ENCODE data around the gene SUCLG2. TPM values are rescaled to one million over a fixed set of nuclear protein-coding genes. Genes with fewer than 3 reads are reported as not detected.

The SUCLG2 gene
- total and polyA plus RNA-seq, 2 experiments from 2014 or later, result 49.9 TPM

DNA sequence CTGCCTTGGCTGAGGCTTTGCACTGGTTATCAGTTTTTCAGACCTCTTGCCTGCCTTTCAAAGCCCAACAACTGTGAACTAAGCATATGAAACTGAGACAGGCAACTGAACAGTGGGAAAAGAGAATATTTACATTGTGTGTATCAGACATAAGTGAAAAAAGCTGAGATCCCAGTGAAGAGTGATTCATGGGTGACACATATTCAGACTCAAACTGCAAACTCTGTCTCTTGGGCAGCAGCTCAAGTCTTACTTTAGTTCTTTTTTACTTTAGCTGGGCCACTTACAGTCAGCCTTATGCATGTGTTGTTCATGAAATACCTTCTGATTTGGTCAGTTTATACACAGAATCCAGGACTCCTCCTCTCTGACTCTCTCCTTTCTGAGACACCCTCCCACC lies 19.2 kb downstream of the SUCLG2 start:
- H3K4me3 ChIP-seq, result peak overlapping the region; percentile 44
- H4K20me1 ChIP-seq (ENCODE audit: insufficient read depth), result no peaks in the 10 kb centered on the region
- H3K9me3 ChIP-seq (ENCODE audit: low read depth), result no peaks in the 10 kb centered on the region
- no peaks in the 10 kb centered on the region for H3K9me2 ChIP-seq (ENCODE audit: insufficient read depth)
- peaks cover 25% of the 10 kb centered on the region for H3F3A ChIP-seq (ENCODE audit: insufficient read depth)
- in situ Hi-C loops (cut with MboI), result no loop called here
- peak; percentile 93 for DNase-seq
- peak overlapping the region; percentile 92 for H3K27ac ChIP-seq
- peaks cover 26% of the 10 kb centered on the region for H3K4me1 ChIP-seq (ENCODE audit: insufficient read depth)
- H2AFZ ChIP-seq, result peak overlapping the region; percentile 6; the same call in 1 of the 2 replicates
- peak overlapping the region; percentile 65 for H3K9ac ChIP-seq
- TF ChIP-seq EZH2 (IDR thresholded peaks at IDR 0.05; ENCODE audit: insufficient read depth, poor library complexity, severe bottlenecking), result no peak
- no peak for TF ChIP-seq EZH2phosphoT487 (IDR thresholded peaks at IDR 0.05; ENCODE audit: insufficient read depth, low read depth)
- H3K27me3 ChIP-seq (replicated peaks; ENCODE audit: insufficient read depth), result no peaks in the 10 kb centered on the region
- peak overlapping the region; percentile 79 for H3K4me2 ChIP-seq (ENCODE audit: unreplicated experiment)
- H3K79me2 ChIP-seq (ENCODE audit: insufficient read depth), result peaks cover 90% of the 10 kb centered on the region
- no peaks in the 10 kb centered on the region for H3K36me3 ChIP-seq (ENCODE audit: low read depth)

GRCh38 chr3:67630666-67631362 lies 23.6 kb downstream of the SUCLG2 start:
- Histone ChIP-seq H2AFZ (no peak overlapping the region), H3K9ac (no peak overlapping the region), H3K36me3 (ENCODE audit: low read depth) (no peaks in the 10 kb centered on the region), H3K9me3 (ENCODE audit: low read depth) (no peaks in the 10 kb centered on the region), H3K9me2 (ENCODE audit: insufficient read depth) (no peaks in the 10 kb centered on the region), H3K27ac (no peak overlapping the region), H3K4me2 (ENCODE audit: unreplicated experiment) (no peak overlapping the region), H3K27me3 (replicated peaks; ENCODE audit: insufficient read depth) (no peaks in the 10 kb centered on the region), H3F3A (ENCODE audit: insufficient read depth) (peaks cover 17% of the 10 kb centered on the region), H3K4me1 (ENCODE audit: insufficient read depth) (peaks cover 14% of the 10 kb centered on the region), H3K79me2 (ENCODE audit: insufficient read depth) (peaks cover 89% of the 10 kb centered on the region), H3K4me3 (no peak overlapping the region), H4K20me1 (ENCODE audit: insufficient read depth) (no peaks in the 10 kb centered on the region)
- TF ChIP-seq EZH2phosphoT487 (IDR thresholded peaks at IDR 0.05; ENCODE audit: insufficient read depth, low read depth) (no peak), EZH2 (IDR thresholded peaks at IDR 0.05; ENCODE audit: insufficient read depth, poor library complexity, severe bottlenecking) (no peak)
- 79 to 81% methylated on average over 6 of the region's 6 CpGs for WGBS, 2 experiments (ENCODE audit: low coverage in 1 of 2, low lambda C conversion rate in 2 of 2, missing lambda C conversion rate in 2 of 2)
- in situ Hi-C loops (cut with MboI), result no loop called here
- no peak for DNase-seq

DNA sequence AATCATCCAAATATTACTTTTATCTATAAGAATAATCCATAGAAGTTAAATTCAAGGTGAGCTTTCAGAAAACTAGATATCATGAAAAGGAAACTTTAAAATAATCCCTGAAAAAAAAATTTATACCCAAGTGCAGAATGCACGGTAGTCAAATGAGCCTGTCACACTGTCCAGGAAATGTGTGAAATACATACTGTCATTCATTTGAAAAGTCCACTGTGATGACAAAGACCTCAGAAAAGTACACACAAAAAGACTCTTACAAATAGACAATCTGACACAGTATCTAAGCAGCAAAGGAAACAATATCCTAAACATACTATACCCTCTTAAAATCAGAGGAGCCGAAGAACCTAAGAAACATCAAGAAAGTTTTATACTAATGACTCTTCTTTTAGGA lies 29.7 kb downstream of the SUCLG2 start:
- 97 to 99% methylated on average over 2 of the region's 2 CpGs for WGBS, 2 experiments (ENCODE audit: low coverage in 1 of 2, low lambda C conversion rate in 2 of 2, missing lambda C conversion rate in 2 of 2)
- no peak overlapping the region for H2AFZ ChIP-seq

GRCh38 chr3:67624078-67624477 lies 30.3 kb downstream of the SUCLG2 start:
- Histone ChIP-seq H3K27me3 (replicated peaks; ENCODE audit: insufficient read depth) (no peaks in the 10 kb centered on the region), H3K36me3 (ENCODE audit: low read depth) (no peaks in the 10 kb centered on the region), H3F3A (ENCODE audit: insufficient read depth) (no peaks in the 10 kb centered on the region), H3K9me3 (ENCODE audit: low read depth) (no peaks in the 10 kb centered on the region), H3K4me2 (ENCODE audit: unreplicated experiment) (no peak overlapping the region), H3K4me3 (no peak overlapping the region), H3K4me1 (ENCODE audit: insufficient read depth) (0 out of 2 replicates have a peak, but pooled peaks cover 5% of the 10 kb centered on the region), H3K9me2 (ENCODE audit: insufficient read depth) (no peaks in the 10 kb centered on the region), H2AFZ (no peak overlapping the region), H4K20me1 (ENCODE audit: insufficient read depth) (no peaks in the 10 kb centered on the region), H3K9ac (no peak overlapping the region), H3K79me2 (ENCODE audit: insufficient read depth) (peaks cover 71% of the 10 kb centered on the region), H3K27ac (no peak overlapping the region)
- no peak for DNase-seq
- TF ChIP-seq EZH2phosphoT487 (IDR thresholded peaks at IDR 0.05; ENCODE audit: insufficient read depth, low read depth) (no peak), EZH2 (IDR thresholded peaks at IDR 0.05; ENCODE audit: insufficient read depth, poor library complexity, severe bottlenecking) (no peak)
- in situ Hi-C loops (cut with MboI), result no loop called here
- 98 to 99% methylated on average over 3 of the region's 3 CpGs for WGBS, 2 experiments (ENCODE audit: low coverage in 1 of 2, low lambda C conversion rate in 2 of 2, missing lambda C conversion rate in 2 of 2)

More for the DNA sequence above, 29.7 kb downstream of the SUCLG2 start:
- in situ Hi-C loops (cut with MboI), result no loop called here
- Histone ChIP-seq H3K9me3 (ENCODE audit: low read depth) (no peaks in the 10 kb centered on the region), H3K9me2 (ENCODE audit: insufficient read depth) (no peaks in the 10 kb centered on the region), H3K36me3 (ENCODE audit: low read depth) (no peaks in the 10 kb centered on the region), H3K27ac (no peak overlapping the region), H3F3A (ENCODE audit: insufficient read depth) (no peaks in the 10 kb centered on the region), H3K79me2 (ENCODE audit: insufficient read depth) (peaks cover 77% of the 10 kb centered on the region), H3K4me3 (no peak overlapping the region), H3K9ac (no peak overlapping the region), H3K27me3 (replicated peaks; ENCODE audit: insufficient read depth) (no peaks in the 10 kb centered on the region), H3K4me1 (ENCODE audit: insufficient read depth) (0 out of 2 replicates have a peak, but pooled peaks cover 5% of the 10 kb centered on the region), H3K4me2 (ENCODE audit: unreplicated experiment) (no peak overlapping the region), H4K20me1 (ENCODE audit: insufficient read depth) (no peaks in the 10 kb centered on the region)
- no peak for DNase-seq
- TF ChIP-seq EZH2 (IDR thresholded peaks at IDR 0.05; ENCODE audit: insufficient read depth, poor library complexity, severe bottlenecking) (no peak), EZH2phosphoT487 (IDR thresholded peaks at IDR 0.05; ENCODE audit: insufficient read depth, low read depth) (no peak)
